HFFc6 (cell line): ENCODE data around the gene KCNMA1. TPM values are rescaled to one million over a fixed set of nuclear protein-coding genes. Genes with fewer than 3 reads are reported as not detected.
"Not testable (repeated sequence)": the region's sequence is repeated elsewhere in the genome, so short reads cannot be mapped to it uniquely, and the experiment has no call there.

Experiments used
- DNase-seq: peaks from one replicate; pipeline ENCODE4 v3.0.0-alpha.2; 2018
- H3K27ac Mint-ChIP-seq: 2 replicates; pipeline ENCODE4 v1.8.0; 2020; ENCODE audit warnings: mild to moderate bottlenecking, mixed read lengths
- H3K27me3 Mint-ChIP-seq: 2 replicates; pipeline ENCODE4 v1.8.0; 2021; ENCODE audit warnings: mild to moderate bottlenecking, moderate library complexity, mixed read lengths; ENCODE audit not compliant: insufficient read depth
- H3K36me3 Mint-ChIP-seq: 2 replicates; pipeline ENCODE4 v1.8.0; 2021; ENCODE audit warnings: low read depth, mixed read lengths
- H3K4me1 Mint-ChIP-seq: 2 replicates; pipeline ENCODE4 v1.8.0; 2020; ENCODE audit warnings: low read depth, mixed read lengths
- H3K4me3 Mint-ChIP-seq: 2 replicates; pipeline ENCODE4 v1.8.0; 2020; ENCODE audit warnings: mild to moderate bottlenecking, moderate library complexity, mixed read lengths
- H3K9me3 Mint-ChIP-seq: 2 replicates; pipeline ENCODE4 v1.8.0; 2020; ENCODE audit warnings: mild to moderate bottlenecking, mixed read lengths
- total RNA-seq, 6 experiments: library from RNA; stranded (reverse); fragmentation: NEBNext Ultra II Directional; extraction: Animal tissue kit (Norgen Biotek cat#: 25700); gene quantifications; 2 replicates in 1 of 6; 3 replicates in 5 of 6; pipeline ENCODE4 v1.2.3, GENCODE V29; 2021
- TF ChIP-seq, protein P1 (sequence below): fragments of 200-600 bp; sonication (generic); IDR thresholded peaks from 2 replicates; pipeline ENCODE4 v1.5.0; 2021; ENCODE audit warnings: antibody characterized with exemption, mild to moderate bottlenecking

KCNMA1 gene
- total RNA-seq, 6 experiments from 2014 or later, result 87.1 to 191 (median 93.5) TPM

DNA sequence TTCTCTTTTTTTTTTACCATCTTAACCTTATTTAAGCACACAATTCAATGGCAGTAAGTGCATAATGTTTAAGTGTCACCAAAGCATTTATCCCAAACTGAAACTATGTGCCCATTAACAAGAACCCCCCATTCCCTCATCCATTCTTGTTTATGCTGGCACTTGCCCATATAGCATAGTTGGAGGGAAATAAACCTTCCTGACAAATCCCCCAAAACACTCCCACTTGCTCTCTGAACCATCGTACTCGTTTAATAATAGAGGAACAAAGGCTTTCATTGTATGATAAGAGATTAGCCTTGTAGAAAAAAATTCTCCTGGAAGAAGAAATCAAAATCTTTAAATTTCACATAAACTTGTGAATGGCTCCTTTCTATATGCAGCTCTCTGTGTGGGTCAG is 26.4 kb upstream of the KCNMA1 start:
- DNase-seq, result no peak
- peaks cover 7% of the 10 kb centered on the region for H3K36me3 Mint-ChIP-seq
- peaks cover 39% of the 10 kb centered on the region for H3K4me1 Mint-ChIP-seq
- TF ChIP-seq, protein P1, sequence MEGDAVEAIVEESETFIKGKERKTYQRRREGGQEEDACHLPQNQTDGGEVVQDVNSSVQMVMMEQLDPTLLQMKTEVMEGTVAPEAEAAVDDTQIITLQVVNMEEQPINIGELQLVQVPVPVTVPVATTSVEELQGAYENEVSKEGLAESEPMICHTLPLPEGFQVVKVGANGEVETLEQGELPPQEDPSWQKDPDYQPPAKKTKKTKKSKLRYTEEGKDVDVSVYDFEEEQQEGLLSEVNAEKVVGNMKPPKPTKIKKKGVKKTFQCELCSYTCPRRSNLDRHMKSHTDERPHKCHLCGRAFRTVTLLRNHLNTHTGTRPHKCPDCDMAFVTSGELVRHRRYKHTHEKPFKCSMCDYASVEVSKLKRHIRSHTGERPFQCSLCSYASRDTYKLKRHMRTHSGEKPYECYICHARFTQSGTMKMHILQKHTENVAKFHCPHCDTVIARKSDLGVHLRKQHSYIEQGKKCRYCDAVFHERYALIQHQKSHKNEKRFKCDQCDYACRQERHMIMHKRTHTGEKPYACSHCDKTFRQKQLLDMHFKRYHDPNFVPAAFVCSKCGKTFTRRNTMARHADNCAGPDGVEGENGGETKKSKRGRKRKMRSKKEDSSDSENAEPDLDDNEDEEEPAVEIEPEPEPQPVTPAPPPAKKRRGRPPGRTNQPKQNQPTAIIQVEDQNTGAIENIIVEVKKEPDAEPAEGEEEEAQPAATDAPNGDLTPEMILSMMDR, result no peak
- no peak overlapping the region for H3K27ac Mint-ChIP-seq
- H3K9me3 Mint-ChIP-seq, result peaks cover 5% of the 10 kb centered on the region
- no peak overlapping the region for H3K4me3 Mint-ChIP-seq
- H3K27me3 Mint-ChIP-seq, result peaks cover 21% of the 10 kb centered on the region

DNA sequence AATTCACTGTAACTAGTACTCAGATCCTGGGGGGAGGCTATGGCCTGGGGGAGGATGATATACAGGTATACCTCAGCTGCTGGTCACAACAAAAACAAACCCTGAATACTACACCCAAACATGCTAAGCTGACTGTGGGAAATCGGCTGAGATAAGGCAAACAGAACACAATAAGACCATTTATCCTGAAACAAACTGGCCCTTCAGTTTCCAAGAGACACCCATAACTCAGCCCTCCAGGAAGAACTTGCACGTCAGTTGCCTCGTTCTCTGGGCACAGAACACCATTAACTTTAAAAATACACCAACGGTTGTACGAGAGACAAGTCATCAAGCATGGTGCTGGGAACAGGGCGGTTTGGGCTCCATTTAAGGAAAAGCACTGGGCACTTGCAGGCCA is 24.1 kb upstream of the KCNMA1 start:
- H3K4me3 Mint-ChIP-seq, result no peak overlapping the region
- H3K27me3 Mint-ChIP-seq, result peaks cover 13% of the 10 kb centered on the region
- TF ChIP-seq, protein P1, result no peak
- peaks cover 36% of the 10 kb centered on the region for H3K4me1 Mint-ChIP-seq
- peaks cover 21% of the 10 kb centered on the region for H3K9me3 Mint-ChIP-seq
- H3K36me3 Mint-ChIP-seq, result peaks cover 23% of the 10 kb centered on the region
- no peak overlapping the region for H3K27ac Mint-ChIP-seq
- no peak for DNase-seq

DNA sequence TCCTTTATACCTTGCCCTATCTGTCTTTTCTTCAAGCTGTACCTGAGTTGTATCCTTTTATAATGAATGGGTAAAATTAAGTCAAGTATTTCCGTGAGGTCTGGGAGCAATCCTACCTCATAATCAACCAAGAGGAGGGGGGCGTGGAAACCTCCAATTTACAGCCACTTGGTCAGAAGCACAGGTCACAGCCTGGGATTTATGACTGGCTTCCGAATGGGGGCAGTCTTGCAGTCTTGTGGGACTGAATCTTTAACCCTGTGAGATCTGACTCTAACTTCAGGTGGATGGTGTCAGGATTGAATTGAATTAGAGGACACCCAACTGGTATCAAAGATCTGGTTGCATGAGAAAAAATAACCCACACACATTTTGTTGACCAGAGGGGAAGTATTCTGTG is 23.5 kb upstream of the KCNMA1 start:
- H3K4me3 Mint-ChIP-seq, result no peak overlapping the region
- TF ChIP-seq, protein P1, result peak; percentile 12; the same call in 1 of the 2 replicates
- H3K27ac Mint-ChIP-seq, result no peak overlapping the region
- H3K9me3 Mint-ChIP-seq, result peaks cover 21% of the 10 kb centered on the region
- no peak for DNase-seq
- peaks cover 34% of the 10 kb centered on the region for H3K4me1 Mint-ChIP-seq
- peaks cover 12% of the 10 kb centered on the region for H3K27me3 Mint-ChIP-seq
- H3K36me3 Mint-ChIP-seq, result peaks cover 23% of the 10 kb centered on the region

DNA sequence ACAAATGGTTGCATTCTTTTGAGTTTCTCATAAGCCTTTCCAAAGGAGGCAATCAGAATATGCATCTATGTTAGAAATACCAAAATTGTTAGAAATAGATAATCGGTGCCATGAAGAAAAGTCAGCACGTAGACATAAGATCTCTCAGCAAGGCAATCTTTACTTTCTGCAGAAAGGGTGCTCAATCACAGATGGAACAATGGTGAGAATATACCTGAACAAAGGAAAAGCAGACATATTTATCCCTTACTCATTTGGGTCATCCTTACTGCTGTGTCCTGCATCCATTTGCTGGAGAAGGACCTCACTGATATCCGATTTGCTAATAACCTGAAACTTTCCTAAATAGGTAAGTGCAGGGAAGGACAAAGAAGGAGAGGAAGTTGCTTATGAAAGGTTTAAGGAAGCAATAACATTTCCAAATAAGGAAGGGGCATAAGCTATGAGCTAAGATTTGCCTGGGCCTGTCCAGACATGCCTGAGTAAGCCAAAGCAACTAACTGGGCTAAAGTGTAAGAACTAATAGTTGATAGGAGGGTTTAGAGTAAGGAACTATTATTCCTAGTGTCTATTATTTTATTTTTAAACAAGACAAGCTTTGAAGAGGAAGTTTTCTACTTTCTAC is 21.6 kb upstream of the KCNMA1 start:
- not testable (repeated sequence) for DNase-seq, H3K27ac Mint-ChIP-seq, H3K4me3 Mint-ChIP-seq
- H3K4me1 Mint-ChIP-seq, result peaks cover 23% of the 10 kb centered on the region
- peaks cover 21% of the 10 kb centered on the region for H3K9me3 Mint-ChIP-seq
- peaks cover 13% of the 10 kb centered on the region for H3K27me3 Mint-ChIP-seq
- peaks cover 23% of the 10 kb centered on the region for H3K36me3 Mint-ChIP-seq

DNA sequence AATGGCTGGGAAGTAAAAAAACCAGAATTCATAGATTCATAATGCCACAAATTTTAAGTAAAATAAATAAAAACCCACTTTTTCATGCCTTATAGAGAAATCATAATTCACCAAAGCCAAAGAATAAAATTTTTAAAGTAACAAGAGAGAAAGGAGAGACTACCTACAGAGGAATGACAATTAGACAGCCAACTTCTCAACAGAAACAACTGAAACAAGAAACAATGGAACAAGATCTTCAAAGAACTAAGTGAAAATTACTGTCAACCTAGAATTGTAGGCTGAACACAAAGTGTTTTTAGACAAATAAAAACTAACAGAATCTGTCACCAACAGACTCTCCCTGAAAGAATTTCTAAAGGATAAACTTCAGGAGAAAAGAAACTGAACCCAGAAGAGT is 15.6 kb upstream of the KCNMA1 start:
- TF ChIP-seq, protein P1, result no peak
- DNase-seq, result no peak
- Mint-ChIP-seq H3K27ac (no peak overlapping the region), H3K36me3 (peaks cover 22% of the 10 kb centered on the region), H3K4me3 (no peak overlapping the region), H3K4me1 (no peaks in the 10 kb centered on the region), H3K27me3 (peaks cover 8% of the 10 kb centered on the region), H3K9me3 (peaks cover 20% of the 10 kb centered on the region)

DNA sequence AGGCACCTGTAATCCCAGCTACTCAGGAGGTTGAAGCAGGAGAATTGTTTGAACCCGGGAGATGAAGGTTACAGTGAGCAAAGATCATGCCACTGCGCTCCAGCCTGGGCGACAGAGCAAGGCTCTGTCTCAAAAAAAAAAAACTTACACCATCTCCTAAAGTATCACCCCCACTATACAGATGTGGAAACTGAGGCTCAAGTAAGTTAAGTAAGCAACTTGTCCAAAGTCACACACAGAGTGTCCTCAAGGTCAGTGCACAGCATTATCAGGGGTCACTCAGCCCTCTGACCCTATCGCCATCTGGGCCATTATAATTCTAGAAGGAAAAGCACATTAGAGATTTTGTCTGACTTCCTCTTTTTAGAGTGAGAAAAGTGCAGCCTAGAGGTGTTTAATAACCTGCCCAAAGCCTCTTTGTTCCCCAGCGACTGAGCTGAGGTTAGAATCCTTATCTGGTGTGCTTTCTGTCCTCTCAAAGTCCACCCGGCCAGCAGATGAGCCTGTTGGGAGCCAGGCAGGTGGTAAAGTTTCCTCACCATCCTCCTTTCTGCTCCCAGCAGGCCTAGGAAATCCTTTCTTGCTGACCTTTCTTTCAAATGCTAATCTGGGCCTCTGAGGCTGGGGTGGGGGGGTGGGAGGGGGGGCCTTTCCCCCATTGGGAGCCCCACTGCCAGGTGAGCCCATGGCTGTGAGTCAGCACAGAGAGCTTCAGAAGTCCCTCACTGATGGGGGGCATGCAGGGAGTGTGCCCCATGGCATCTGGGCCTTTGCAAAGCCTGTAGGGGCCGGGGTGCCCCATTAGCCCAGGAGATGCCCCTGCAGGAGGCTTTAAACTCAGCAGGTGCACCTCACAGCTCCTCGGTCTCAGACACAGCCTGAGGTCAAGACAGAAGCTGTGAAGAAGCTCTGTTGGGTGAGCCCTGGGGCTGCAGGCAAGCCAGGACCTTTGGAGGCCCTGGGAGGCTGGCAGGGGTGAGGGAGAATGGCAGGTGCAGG is 12.0 kb upstream of the KCNMA1 start:
- TF ChIP-seq, protein P1, result no peak
- Mint-ChIP-seq H3K27me3 (peaks cover 6% of the 10 kb centered on the region), H3K4me1 (no peaks in the 10 kb centered on the region), H3K9me3 (peaks cover 12% of the 10 kb centered on the region), H3K4me3 (no peak overlapping the region), H3K27ac (no peak overlapping the region), H3K36me3 (peaks cover 14% of the 10 kb centered on the region)
- DNase-seq, result no peak
